HG03103 (cell line): ENCODE data around the gene ERCC6.

Experiments used
- ATAC-seq: cut with Tn5 transposase; IDR thresholded peaks from one replicate; pipeline ENCODE4 v1.9.1; 2021; ENCODE audit warnings: low read depth; ENCODE audit not compliant: unreplicated experiment

The ERCC6 gene

DNA sequence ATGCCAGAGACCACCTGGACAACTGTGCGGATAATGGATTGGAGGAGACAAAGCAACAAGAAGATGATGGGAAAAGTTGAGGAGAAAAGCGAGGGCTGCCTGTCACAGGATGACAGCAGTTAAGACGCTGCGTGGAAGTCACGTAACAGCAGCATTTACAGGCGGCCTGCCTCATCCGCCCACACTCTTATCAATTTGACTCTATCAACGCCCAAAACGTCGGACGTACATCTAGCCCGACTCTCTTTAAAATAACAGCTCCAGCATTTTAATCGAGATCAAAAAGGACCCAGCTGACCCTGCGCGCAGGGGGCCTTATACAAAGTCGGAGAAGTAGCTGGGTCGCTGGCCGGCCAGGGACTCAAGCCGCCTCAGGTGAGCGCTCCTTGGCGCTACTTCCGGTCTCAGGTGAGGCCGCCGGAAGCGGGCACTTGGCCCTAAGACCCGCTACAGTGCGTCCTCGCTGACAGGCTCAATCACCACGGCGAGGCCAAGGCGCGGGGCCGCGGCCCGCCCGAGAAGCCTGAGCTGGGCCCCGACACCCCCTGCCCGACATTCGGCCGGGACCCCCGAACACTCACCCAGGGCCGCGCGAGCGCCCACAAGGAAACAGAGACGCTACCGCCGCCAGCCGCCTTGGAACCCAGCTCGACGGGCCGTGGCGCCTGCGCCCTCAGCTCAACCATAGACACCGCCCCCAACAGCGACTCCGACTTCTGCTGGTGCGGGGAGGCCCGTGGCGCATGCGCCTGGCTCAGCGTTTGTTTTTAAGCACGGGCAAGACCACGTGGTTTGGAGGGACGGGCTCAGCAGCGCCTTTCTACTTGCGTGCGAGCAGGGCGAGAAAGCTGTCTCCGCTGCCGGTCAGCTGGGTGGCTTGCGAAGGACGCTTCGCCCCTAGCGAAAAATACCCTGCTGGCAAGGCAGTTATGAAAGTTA is at the start of gene ERCC6:
ERCC6 (minus strand) TSS at position 741 of the 939 bp plus-strand sequence.
- peak; percentile 76 for ATAC-seq

DNA sequence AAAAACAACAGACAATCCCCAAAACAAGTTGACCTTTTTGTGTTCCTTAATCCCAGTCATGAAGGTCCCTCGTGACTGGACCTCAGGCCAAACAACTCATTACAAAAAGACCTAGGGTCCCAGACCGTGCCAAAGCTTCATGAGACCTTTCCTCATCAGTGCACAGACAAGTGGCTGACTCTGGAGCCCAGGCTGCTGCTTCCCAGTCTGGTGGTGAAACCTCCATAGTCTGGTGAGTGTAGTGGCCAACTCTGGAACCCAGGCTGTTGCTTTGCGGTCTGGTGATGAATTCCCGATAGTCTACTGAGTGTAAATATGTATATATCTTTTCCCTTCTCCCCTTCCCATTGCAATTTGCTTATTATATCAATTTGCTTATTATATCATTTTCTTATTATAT is 49.1 kb upstream of the ERCC6 start:
- no peak for ATAC-seq

- no peak for ATAC-seq
Measured at GRCh38 chr10:49585387-49585786, 46.5 kb upstream of the ERCC6 start.

- ATAC-seq: no peak
Measured at GRCh38 chr10:49579621-49580020, 40.7 kb upstream of the ERCC6 start.

DNA sequence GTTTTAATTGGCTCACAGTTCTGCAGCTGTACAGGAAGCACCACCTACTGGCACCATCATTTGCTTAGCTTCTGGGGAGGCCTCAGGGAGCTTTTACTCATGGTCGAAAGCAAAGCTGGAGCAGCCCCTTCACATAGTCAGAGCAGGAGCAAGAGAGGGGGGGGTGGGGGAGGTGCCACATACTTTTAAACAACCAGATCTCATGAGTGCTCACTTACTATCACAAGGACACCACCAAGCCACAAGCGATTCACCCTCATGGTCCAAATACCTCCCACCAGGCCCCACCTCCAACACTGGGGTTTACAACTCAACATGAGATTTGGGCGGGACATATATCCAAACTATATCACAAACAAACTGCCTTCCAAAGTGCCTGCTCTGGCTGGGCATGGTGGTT is 39.5 kb upstream of the ERCC6 start:
- no peak for ATAC-seq

- no peak for ATAC-seq
Measured at GRCh38 chr10:49577182-49577925, 38.4 kb upstream of the ERCC6 start.

- no peak for ATAC-seq
Measured at GRCh38 chr10:49575489-49576072, 36.7 kb upstream of the ERCC6 start.

- ATAC-seq: no peak
Measured at GRCh38 chr10:49572594-49573114, 33.7 kb upstream of the ERCC6 start.

DNA sequence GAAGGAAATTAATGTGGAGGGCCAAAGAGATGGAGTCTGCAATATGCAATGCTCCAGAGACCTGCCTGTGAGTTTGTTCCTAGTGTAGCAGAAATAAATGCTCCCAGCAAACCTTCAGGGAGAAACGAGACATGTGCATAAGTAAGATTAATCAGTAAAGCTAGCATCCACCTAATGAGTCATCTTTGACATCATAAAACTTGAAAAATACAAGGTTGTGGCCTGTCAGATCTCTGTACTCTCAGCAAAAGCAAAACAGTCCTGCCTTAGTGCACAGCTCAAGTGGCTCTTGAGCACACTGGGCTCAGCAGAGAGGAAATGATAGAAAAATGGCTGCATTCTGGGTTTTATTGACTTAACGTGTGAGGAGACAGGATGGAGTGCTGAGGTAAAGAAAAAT is 32.5 kb upstream of the ERCC6 start:
- ATAC-seq: no peak

DNA sequence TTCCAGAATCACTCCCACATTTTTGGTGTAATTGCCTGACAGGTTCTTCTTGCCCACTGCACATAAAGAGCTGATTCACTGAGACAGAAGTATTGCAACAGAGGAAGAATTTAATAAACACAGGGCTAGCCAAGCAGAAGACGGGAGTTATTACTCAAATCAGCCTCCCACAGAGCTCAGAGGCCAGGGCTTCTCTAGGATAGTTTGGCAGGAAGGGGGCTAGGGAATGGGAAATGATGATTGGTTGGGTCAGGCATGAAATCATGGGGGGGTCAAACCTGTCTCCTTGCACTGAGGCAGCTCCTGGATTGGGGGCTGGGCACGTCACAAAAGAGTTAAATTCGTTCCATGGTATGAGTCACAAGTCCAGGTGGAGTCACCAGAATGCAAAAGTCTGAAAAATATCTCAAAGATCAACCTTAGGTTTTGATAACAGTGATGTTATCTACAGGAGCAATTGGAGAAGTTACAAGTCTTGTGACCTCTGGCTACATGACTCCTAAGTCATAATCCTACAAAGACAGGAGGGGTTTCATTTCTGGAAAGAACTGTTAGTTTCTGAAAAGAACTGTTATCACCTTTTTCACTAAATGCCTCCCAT is 30.2 kb upstream of the ERCC6 start:
- no peak for ATAC-seq

- no peak for ATAC-seq
Measured at GRCh38 chr10:49568235-49568634, 29.3 kb upstream of the ERCC6 start.

- no peak for ATAC-seq
Measured at GRCh38 chr10:49567810-49568209, 28.9 kb upstream of the ERCC6 start.

DNA sequence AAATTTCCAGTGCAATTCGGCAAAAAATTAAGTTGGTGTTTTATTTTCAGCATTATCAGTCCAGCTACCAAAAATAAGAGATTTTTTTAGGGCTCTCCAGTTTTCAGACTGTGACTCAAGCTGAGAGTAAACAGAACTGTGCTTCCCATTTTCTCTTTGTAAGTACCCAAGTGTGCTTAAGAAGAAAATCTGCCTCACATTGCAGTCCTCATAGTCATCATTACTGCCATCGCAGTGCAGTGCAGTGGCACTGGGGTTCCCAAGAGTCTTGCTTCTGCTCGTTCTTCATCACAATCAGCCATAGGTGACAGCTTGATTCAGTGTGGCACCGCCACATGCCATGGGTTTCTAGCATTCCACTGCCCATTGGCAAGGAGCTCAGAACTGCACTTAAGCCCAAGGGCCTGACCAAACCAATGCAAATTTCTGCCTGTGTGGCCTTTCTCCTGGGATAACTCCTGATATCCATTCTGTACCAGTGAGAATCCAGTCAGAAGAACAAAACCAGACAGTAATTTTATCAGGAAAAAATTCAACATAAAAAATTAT is 25.6 kb upstream of the ERCC6 start:
- no peak for ATAC-seq

DNA sequence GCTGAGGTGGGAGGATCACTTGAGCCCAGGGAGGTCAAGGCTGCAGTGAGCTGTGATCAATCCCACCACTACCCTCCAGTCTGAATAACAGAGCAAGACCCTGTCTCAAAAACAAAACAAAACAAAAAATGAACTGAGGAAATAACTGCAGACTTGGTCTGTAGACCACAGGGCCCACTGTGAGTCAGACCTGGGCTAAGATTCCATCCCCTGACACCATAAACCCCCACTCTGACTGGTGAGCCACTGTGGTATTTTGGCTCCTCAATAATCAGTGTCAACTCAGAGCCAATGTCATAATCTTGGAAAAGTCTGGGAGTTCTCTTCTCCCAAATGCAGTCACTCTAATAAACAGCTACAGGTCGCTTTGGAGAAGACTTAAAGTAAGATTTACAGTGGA is 24.0 kb upstream of the ERCC6 start:
- no peak for ATAC-seq

DNA sequence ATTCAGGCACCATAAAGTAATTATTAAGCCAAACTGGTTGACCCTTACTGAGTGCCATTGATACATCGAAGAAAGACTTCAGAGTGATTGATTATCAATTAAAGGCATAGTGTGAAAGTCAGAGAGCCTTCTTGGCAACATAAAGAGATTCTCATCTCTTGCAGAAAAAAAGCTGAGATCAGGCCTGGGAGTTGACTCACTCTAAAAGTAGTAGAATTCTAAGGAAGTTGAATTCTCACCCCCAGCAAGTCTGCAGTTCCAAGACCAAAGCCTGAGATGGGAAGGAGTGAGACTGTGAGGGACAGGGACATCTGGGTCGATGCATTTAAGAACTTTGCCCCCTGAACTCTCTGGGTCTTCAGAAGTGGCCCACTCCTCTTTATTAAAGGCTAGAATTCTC is 21.6 kb upstream of the ERCC6 start:
- ATAC-seq: no peak

- ATAC-seq: no peak
Measured at GRCh38 chr10:49559476-49559875, 20.6 kb upstream of the ERCC6 start.

DNA sequence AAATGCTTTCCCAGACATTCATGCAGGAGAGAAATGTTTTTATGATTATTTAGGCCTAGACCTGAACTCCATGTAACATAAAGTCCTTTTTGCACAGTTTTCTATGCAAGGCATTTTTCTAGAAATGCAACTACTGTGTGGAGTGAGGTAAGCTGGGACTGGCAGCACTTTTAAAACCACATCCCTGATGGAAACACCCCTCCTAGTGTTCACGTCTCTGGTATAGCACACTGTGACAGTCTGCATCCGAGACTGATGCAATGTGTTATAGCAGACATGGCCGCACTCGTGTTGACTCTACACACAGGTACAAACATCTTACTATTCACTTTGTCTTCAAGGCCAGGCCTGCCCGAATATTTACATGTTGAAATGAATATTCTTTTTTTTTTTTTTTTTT is 19.3 kb upstream of the ERCC6 start:
- ATAC-seq: no peak

- ATAC-seq: no peak
Measured at GRCh38 chr10:49557681-49558080, 18.8 kb upstream of the ERCC6 start.

GRCh38 chr10:49556723-49557122 is 17.8 kb upstream of the ERCC6 start:
- ATAC-seq: no peak

DNA sequence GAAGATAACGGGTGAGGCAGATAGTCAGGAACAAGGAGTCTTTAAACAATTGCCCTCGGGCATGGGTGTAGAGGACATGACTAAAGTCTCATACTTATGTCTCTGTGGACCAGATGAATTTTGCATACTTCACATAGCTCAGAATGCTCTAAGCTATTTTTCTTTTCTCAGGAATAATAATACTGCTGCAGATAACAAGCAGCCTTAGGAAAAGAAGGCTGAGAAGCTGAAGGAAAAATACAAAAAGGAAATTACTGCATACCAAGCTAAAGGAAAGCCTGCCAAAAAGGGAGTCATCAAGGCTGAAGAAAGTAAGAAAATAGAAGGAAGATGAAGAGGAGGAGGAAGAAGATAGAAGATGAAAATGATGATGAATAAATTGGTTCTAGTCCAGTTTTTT is 13.4 kb upstream of the ERCC6 start:
- no peak for ATAC-seq
